Panc1 (cell line): Measurements from ENCODE around the gene PAIP1. TPM values are rescaled to one million over a fixed set of nuclear protein-coding genes. Genes with fewer than 3 reads are reported as not detected.

Experiments
- ATAC-seq: fragments of 200-7000 bp; cut with Tn5 transposase; 2 replicates; pipeline ENCODE4 v1.9.1; 2020; ENCODE audit warnings: mild to moderate bottlenecking, moderate library complexity
- BruUV-seq: library from RNA; stranded (reverse); fragments of 400-500 nt; replicated peaks from 2 replicates; lab custom pipeline; 2021; lab: Mats Ljungman, UMichigan
- CTCF ChIA-PET: fragments of 300-600 bp; sonication (Branson Sonifier 250); formaldehyde crosslinking; loops from one replicate; lab custom pipeline; 2022; ENCODE audit warnings: antibody characterized with exemption; lab: Charles Lee
- POLR2A ChIA-PET: fragments of 300-600 bp; sonication (Branson Sonifier 250); formaldehyde crosslinking; loops from one replicate; lab custom pipeline; 2022; ENCODE audit warnings: antibody characterized with exemption; lab: Charles Lee
- DNase-seq: peaks from one replicate; pipeline ENCODE4 v3.0.0-alpha.2; 2010; ENCODE audit warnings: low read depth, low spot score
- H3K27ac ChIP-seq: 2 replicates; pipeline ENCODE4 v1.5.1; 2011; ENCODE audit warnings: mild to moderate bottlenecking, low read length, inconsistent platforms
- H3K27me3 ChIP-seq: fragments of 200-500 bp; sonication (Bioruptor generic); 2 replicates; pipeline ENCODE4 v1.6.0; 2014; ENCODE audit warnings: low read length, inconsistent platforms; ENCODE audit not compliant: control insufficient read depth, insufficient read depth
- H3K36me3 ChIP-seq: fragments of 200-500 bp; sonication (Bioruptor generic); 2 replicates; pipeline ENCODE4 v1.5.1; 2014; ENCODE audit warnings: inconsistent platforms, mild to moderate bottlenecking, low read length, moderate library complexity; ENCODE audit not compliant: control insufficient read depth, insufficient read depth
- H3K4me1 ChIP-seq: 2 replicates; pipeline ENCODE4 v1.5.1; 2011; ENCODE audit warnings: inconsistent platforms, mild to moderate bottlenecking, low read length, moderate library complexity; ENCODE audit not compliant: control insufficient read depth, insufficient read depth
- H3K4me3 ChIP-seq, 2 experiments: 2 replicates each; pipeline ENCODE4 v1.5.1; 2011 to 2012; ENCODE audit warnings: low read depth in 2 of 2, low read length in 2 of 2, mild to moderate bottlenecking in 2 of 2, inconsistent platforms in 1 of 2, moderate library complexity in 1 of 2
- H3K9me3 ChIP-seq: fragments of 200-500 bp; sonication (Bioruptor generic); 2 replicates; pipeline ENCODE4 v1.5.1; 2014; ENCODE audit warnings: low read depth, mild to moderate bottlenecking, inconsistent platforms, low read length, moderate library complexity; ENCODE audit not compliant: control insufficient read depth, insufficient read depth
- POLR2AphosphoS5 ChIP-seq: IDR thresholded peaks from 2 replicates; pipeline ENCODE4 v1.6.1; 2012; ENCODE audit warnings: mild to moderate bottlenecking, low read depth, low read length, moderate library complexity
- SIN3A ChIP-seq: IDR thresholded peaks from 2 replicates; pipeline ENCODE4 v1.6.1; 2012; ENCODE audit warnings: low read depth, mild to moderate bottlenecking, low read length, moderate library complexity, borderline replicate concordance; ENCODE audit not compliant: insufficient read depth
- TCF7L2 ChIP-seq: IDR thresholded peaks from 2 replicates; pipeline ENCODE4 v1.6.1; 2011; ENCODE audit warnings: mild to moderate bottlenecking, low read depth, low read length, inconsistent platforms
- in situ Hi-C: cut with HindIII; loops from 2 replicates; pipeline ENCODE4 v1.10.0; 2016; ENCODE audit warnings: low sequenced_read_pairs, low pct_unique_long_range_greater_than_20kb
- intact Hi-C: fragments of 100-400 bp; cut with micrococcal nuclease; formaldehyde crosslinking; loops from one replicate; pipeline ENCODE4 v1.10.0; 2022; ENCODE audit not compliant: unreplicated experiment
- total RNA-seq: library from RNA; stranded (reverse); gene quantifications from one replicate; pipeline ENCODE4 v1.2.1, GENCODE V29; 2021; ENCODE audit not compliant: unreplicated experiment
- TF ChIP-seq, protein P1 (sequence below): fragments of 450-650 bp; IDR thresholded peaks from 2 replicates; pipeline ENCODE4 v1.5.1; 2017; ENCODE audit warnings: mild to moderate bottlenecking
- TF ChIP-seq, protein P2 (sequence below), 2 experiments: IDR thresholded peaks; 2 replicates each; pipeline ENCODE4 v1.6.1; 2011 to 2012; ENCODE audit warnings: low read depth in 2 of 2, control low read depth in 1 of 2, low read length in 1 of 2, mild to moderate bottlenecking in 1 of 2, moderate library complexity in 1 of 2; ENCODE audit not compliant: insufficient read depth in 1 of 2

PAIP1 gene
- total RNA-seq, 1 experiment from 2014 or later: 127 TPM

DNA sequence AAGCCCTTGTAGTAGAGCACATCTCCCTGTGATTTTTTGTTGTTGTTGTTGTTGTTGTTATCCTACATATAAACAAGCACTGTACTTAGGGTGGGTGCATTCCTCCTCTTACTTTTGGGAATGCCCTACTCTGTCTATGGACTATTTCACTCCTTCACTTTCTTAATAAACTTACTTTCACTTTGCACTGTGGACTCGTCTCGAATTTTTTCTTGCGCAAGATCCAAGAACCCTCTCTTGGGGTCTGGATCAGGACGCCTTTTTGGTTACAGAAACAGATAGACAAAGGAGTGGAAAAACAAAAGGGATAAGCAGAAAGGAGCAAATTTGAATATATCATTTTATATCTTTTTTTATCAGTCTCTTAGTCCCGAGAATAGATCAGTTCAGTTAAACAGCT lies 14.4 kb upstream of the PAIP1 start:
- ChIA-PET CTCF (no interaction called here), POLR2A (no interaction called here)
- in situ Hi-C loops: no loop called here
- TF ChIP-seq TCF7L2: no peak
- TF ChIP-seq, protein P1, sequence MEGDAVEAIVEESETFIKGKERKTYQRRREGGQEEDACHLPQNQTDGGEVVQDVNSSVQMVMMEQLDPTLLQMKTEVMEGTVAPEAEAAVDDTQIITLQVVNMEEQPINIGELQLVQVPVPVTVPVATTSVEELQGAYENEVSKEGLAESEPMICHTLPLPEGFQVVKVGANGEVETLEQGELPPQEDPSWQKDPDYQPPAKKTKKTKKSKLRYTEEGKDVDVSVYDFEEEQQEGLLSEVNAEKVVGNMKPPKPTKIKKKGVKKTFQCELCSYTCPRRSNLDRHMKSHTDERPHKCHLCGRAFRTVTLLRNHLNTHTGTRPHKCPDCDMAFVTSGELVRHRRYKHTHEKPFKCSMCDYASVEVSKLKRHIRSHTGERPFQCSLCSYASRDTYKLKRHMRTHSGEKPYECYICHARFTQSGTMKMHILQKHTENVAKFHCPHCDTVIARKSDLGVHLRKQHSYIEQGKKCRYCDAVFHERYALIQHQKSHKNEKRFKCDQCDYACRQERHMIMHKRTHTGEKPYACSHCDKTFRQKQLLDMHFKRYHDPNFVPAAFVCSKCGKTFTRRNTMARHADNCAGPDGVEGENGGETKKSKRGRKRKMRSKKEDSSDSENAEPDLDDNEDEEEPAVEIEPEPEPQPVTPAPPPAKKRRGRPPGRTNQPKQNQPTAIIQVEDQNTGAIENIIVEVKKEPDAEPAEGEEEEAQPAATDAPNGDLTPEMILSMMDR: no peak
- TF ChIP-seq, protein P2, sequence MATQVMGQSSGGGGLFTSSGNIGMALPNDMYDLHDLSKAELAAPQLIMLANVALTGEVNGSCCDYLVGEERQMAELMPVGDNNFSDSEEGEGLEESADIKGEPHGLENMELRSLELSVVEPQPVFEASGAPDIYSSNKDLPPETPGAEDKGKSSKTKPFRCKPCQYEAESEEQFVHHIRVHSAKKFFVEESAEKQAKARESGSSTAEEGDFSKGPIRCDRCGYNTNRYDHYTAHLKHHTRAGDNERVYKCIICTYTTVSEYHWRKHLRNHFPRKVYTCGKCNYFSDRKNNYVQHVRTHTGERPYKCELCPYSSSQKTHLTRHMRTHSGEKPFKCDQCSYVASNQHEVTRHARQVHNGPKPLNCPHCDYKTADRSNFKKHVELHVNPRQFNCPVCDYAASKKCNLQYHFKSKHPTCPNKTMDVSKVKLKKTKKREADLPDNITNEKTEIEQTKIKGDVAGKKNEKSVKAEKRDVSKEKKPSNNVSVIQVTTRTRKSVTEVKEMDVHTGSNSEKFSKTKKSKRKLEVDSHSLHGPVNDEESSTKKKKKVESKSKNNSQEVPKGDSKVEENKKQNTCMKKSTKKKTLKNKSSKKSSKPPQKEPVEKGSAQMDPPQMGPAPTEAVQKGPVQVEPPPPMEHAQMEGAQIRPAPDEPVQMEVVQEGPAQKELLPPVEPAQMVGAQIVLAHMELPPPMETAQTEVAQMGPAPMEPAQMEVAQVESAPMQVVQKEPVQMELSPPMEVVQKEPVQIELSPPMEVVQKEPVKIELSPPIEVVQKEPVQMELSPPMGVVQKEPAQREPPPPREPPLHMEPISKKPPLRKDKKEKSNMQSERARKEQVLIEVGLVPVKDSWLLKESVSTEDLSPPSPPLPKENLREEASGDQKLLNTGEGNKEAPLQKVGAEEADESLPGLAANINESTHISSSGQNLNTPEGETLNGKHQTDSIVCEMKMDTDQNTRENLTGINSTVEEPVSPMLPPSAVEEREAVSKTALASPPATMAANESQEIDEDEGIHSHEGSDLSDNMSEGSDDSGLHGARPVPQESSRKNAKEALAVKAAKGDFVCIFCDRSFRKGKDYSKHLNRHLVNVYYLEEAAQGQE (IDR thresholded peaks at IDR 0.05; ENCODE audit: insufficient read depth in 1 of 2, low read depth in 2 of 2, low read length in 1 of 2): no peak
- no peak for TF ChIP-seq POLR2AphosphoS5
- no peak for TF ChIP-seq SIN3A
- no peak overlapping the region for H3K4me3 ChIP-seq
- H3K27ac ChIP-seq: 0 out of 2 replicates have a peak overlapping the region, but pooled peaks have one; percentile 4
- H3K36me3 ChIP-seq: no peaks in the 10 kb centered on the region
- no TSS peak for BruUV-seq
- no peaks in the 10 kb centered on the region for H3K27me3 ChIP-seq
- intact Hi-C loops: no loop called here
- H3K4me1 ChIP-seq: peaks cover 15% of the 10 kb centered on the region
- no peaks in the 10 kb centered on the region for H3K9me3 ChIP-seq
- ATAC-seq (no peak), DNase-seq (no peak)

DNA sequence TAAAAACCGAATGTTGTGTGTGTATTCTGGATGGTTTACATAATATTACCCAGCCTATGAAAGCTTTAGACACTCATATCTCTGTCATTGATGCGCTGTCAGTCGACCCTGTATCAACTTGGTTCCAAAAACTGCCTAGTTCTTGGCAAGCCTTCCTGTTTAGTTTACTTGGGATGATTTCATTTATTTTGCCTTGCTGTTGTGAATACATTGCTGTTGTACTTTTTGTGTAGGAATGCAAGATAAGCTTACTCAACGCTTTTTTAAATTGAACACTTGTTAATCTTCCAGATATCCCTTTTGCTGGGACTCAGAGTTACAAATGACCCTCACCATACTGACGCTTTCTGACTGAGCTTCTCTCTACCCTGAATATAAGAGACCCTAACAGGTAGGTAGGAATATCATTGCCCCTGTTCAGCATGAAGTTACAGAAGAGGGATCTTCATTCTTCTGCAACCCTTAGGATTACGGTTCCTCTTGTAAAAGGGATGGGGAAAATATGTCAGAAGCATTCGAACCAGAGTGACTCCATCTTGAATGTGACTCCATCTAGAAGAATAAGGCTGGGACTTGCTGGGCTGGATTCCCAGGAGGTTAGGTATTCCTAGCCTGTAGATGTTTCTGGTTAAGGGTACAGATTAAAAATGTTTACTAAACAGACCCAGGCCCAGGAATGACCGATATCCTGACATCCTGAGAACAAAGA lies 13.7 kb upstream of the PAIP1 start:
- H3K27me3 ChIP-seq: no peaks in the 10 kb centered on the region
- CTCF ChIA-PET: no interaction called here
- no peaks in the 10 kb centered on the region for H3K9me3 ChIP-seq
- intact Hi-C loops: no loop called here
- no peak for ATAC-seq
- no peak overlapping the region; the same call in 1 of the 2 replicates for H3K27ac ChIP-seq
- no TSS peak for BruUV-seq
- H3K4me3 ChIP-seq: no peak overlapping the region
- H3K36me3 ChIP-seq: no peaks in the 10 kb centered on the region
- in situ Hi-C loops: no loop called here
- DNase-seq: no peak
- POLR2A ChIA-PET: no interaction called here
- peaks cover 15% of the 10 kb centered on the region for H3K4me1 ChIP-seq
- TF ChIP-seq, protein P2 (IDR thresholded peaks at IDR 0.05; ENCODE audit: insufficient read depth in 1 of 2, low read depth in 2 of 2, low read length in 1 of 2): no peak
- TF ChIP-seq POLR2AphosphoS5 (no peak), TCF7L2 (no peak), SIN3A (no peak)
- TF ChIP-seq, protein P1: no peak
